Activated CD4-positive, alpha-beta T cell treated with anti-CD3 and anti-CD28 coated beads, Interleukin-2, amount 50 U/mL, for 16 hours (primary cell): ENCODE measurements around the gene PTPRE.
"Not testable (repeated sequence)": the region's sequence is repeated elsewhere in the genome, so short reads cannot be mapped to it uniquely, and the experiment has no call there.

Source experiments
- DNase-seq: peaks from one replicate; pipeline ENCODE4 v3.0.0-alpha.2; 2020

PTPRE gene

GRCh38 chr10:128081222-128081621, 174.3 kb downstream of the PTPRE start:
- no peak for DNase-seq

- DNase-seq: no peak
Measured at GRCh38 chr10:128081720-128082119, 174.8 kb downstream of the PTPRE start.

- DNase-seq: no peak
Measured at GRCh38 chr10:128083191-128083895, 176.4 kb downstream of the PTPRE start.

- no peak for DNase-seq
Measured at GRCh38 chr10:128084364-128084763, 177.5 kb downstream of the PTPRE start.

- DNase-seq: no peak
Measured at GRCh38 chr10:128084991-128085390, 178.1 kb downstream of the PTPRE start.

- DNase-seq: no peak
Measured at GRCh38 chr10:128086003-128086863, 179.3 kb downstream of the PTPRE start.

- no peak for DNase-seq
Measured at GRCh38 chr10:128087146-128087883, 180.4 kb downstream of the PTPRE start.

- no peak for DNase-seq
Measured at GRCh38 chr10:128087884-128088709, 181.2 kb downstream of the PTPRE start.

- no peak for DNase-seq
Measured at GRCh38 chr10:128091636-128092210, 184.8 kb downstream of the PTPRE start.

- DNase-seq: no peak
Measured at GRCh38 chr10:128092454-128092853, 185.6 kb downstream of the PTPRE start.

- not testable (repeated sequence) for DNase-seq
Measured at GRCh38 chr10:128094596-128094995, 187.7 kb downstream of the PTPRE start.

- DNase-seq: peak; percentile 65
Measured at GRCh38 chr10:128095027-128095752, 188.3 kb downstream of the PTPRE start.

GRCh38 chr10:128095753-128096469, 189.0 kb downstream of the PTPRE start:
- peak; percentile 46 for DNase-seq

- no peak for DNase-seq
Measured at GRCh38 chr10:128096486-128097199, 189.7 kb downstream of the PTPRE start.

GRCh38 chr10:128097783-128098182, 190.9 kb downstream of the PTPRE start:
- no peak for DNase-seq

- no peak for DNase-seq
Measured at GRCh38 chr10:128098631-128099030, 191.7 kb downstream of the PTPRE start.

GRCh38 chr10:128099901-128100300, 193.0 kb downstream of the PTPRE start:
- DNase-seq: no peak

GRCh38 chr10:128101901-128102300, 195.0 kb downstream of the PTPRE start:
- no peak for DNase-seq

- no peak for DNase-seq
Measured at GRCh38 chr10:128102480-128103228, 195.8 kb downstream of the PTPRE start.
